OCI-LY3 (cell line): Measurements from ENCODE around the gene MATK.

Source experiments
- EZH2phosphoT487 ChIP-seq: fragments of 200-600 bp; shearing (Covaris generic); IDR thresholded peaks from 2 replicates; pipeline ENCODE4 v1.6.1; 2018; ENCODE audit warnings: antibody characterized with exemption, mixed run types, low read depth
- TF ChIP-seq, protein P1 (sequence below): fragments of 200-600, 300-600 bp; sonication (generic); IDR thresholded peaks from 2 replicates; pipeline ENCODE4 v1.5.1; 2014; ENCODE audit warnings: antibody characterized with exemption, low read length, low read depth

DNA sequence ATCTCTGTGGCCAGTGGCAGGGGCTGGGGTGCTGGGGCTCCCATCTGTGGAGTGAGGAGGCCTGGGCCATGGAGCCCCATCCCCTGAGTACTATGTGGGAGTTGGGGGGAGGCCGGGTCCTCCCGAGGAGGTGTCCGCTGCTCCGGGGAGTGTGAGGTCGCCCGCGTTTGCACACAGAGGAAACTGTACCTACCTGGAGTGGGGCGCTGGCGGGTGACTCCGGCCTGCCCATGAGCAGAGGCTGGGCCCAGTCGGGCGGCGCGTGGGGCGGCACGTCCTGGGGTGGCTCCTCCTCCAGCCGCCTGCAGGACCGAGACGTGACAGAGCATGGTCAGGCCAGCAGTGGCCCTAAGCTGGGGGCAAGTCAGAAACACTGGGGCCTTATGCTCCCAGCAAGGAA lies 33.8 kb upstream of the MATK start:
- TF ChIP-seq, protein P1, sequence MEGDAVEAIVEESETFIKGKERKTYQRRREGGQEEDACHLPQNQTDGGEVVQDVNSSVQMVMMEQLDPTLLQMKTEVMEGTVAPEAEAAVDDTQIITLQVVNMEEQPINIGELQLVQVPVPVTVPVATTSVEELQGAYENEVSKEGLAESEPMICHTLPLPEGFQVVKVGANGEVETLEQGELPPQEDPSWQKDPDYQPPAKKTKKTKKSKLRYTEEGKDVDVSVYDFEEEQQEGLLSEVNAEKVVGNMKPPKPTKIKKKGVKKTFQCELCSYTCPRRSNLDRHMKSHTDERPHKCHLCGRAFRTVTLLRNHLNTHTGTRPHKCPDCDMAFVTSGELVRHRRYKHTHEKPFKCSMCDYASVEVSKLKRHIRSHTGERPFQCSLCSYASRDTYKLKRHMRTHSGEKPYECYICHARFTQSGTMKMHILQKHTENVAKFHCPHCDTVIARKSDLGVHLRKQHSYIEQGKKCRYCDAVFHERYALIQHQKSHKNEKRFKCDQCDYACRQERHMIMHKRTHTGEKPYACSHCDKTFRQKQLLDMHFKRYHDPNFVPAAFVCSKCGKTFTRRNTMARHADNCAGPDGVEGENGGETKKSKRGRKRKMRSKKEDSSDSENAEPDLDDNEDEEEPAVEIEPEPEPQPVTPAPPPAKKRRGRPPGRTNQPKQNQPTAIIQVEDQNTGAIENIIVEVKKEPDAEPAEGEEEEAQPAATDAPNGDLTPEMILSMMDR: no peak
- no peak for TF ChIP-seq EZH2phosphoT487
